Hindlimb muscle (tissue), 1 donor: ENCODE data around the gene CHMP4B. TPM values are rescaled to one million over a fixed set of nuclear protein-coding genes. Genes with fewer than 3 reads are reported as not detected.

ENCODE experiments used
- polyA plus RNA-seq: library from polyadenylated mRNA; unstranded; fragments of 120-200 nt; gene quantifications from one replicate; pipeline ENCODE4 v1.2.1, GENCODE V29; 2013; ENCODE audit not compliant: insufficient read length

The CHMP4B gene
- polyA plus RNA-seq, 1 donor = 69.6 TPM

Other genes with a start within 250 kb of the CHMP4B start
- gene C20orf144, start 149.0 kb upstream of the CHMP4B start, polyA plus RNA-seq = 0.12 TPM
- 0.46 TPM for gene ACTL10, start 144.4 kb upstream of the CHMP4B start, polyA plus RNA-seq
- gene NECAB3, start 136.9 kb upstream of the CHMP4B start, polyA plus RNA-seq = 32.1 TPM
- 10.2 TPM for gene E2F1, start 125.0 kb upstream of the CHMP4B start, polyA plus RNA-seq
- gene PXMP4, start 91.0 kb upstream of the CHMP4B start, polyA plus RNA-seq = 11.1 TPM
- gene ZNF341, start 79.4 kb upstream of the CHMP4B start, polyA plus RNA-seq = 3.6 TPM
- gene RALY, start 182.6 kb downstream of the CHMP4B start, polyA plus RNA-seq = 136 TPM